ENCODE results near the gene CGB1. TPM values are rescaled to one million over a fixed set of nuclear protein-coding genes. Genes with fewer than 3 reads are reported as not detected.

The CGB1 gene
- polyA plus RNA-seq, 1 of the 3 experiments (the other 2 are of a cell fraction), result not detected

DNA sequence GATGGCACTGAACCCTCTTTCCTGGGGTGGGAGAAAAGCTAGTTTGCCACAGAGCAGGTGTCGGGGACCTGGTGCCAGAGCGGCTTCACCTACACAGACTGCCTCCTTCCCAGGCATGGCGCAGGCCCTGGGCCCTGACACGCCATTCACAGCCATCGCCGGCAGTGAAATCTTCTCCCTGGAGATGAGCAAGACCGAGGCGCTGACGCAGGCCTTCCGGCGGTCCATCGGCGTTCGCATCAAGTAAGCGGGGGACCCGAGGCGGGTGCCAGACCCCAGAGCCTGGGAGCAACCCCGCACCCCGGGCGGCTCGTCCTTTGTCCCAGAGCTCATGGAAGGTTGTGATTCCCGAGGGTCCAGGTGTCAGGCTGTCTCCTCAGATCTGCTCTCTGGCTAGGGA lies 29.8 kb downstream of the CGB1 start:
- ChIA-PET POLR2A (no interaction called here), CTCF (interaction anchor here (1.4 to 8.6 kb wide), 4 partner anchors 7 to 37 kb away, joined by 4 to 68 read pairs (median 12); partner anchors contain the start of genes GYS1 and RUVBL2)
- TF ChIP-seq MXI1 (IDR thresholded peaks at IDR 0.05; ENCODE audit: low read depth, low read length) (no peak), EP300 (IDR thresholded peaks at IDR 0.05; ENCODE audit: borderline replicate concordance in 1 of 2, low read depth in 1 of 2, low read length in 1 of 2) (no peak), TEAD4 (IDR thresholded peaks at IDR 0.05; ENCODE audit: borderline replicate concordance, insufficient read depth) (no peak), FOXJ3 (CRISPR knock-in tag; IDR thresholded peaks at IDR 0.05) (no peak)
- H3K4me2 ChIP-seq, result no peak overlapping the region
- no peaks in the 10 kb centered on the region for H3K27me3 ChIP-seq (ENCODE audit: insufficient read depth)
- no peaks in the 10 kb centered on the region for H3K4me1 ChIP-seq (ENCODE audit: control insufficient read depth in 1 of 2, insufficient read depth in 2 of 2, low read depth in 1 of 2, low read length in 1 of 2)
- H2AFZ ChIP-seq (ENCODE audit: low read depth), result no peak overlapping the region
- H3K4me3 ChIP-seq (ENCODE audit: low read depth in 2 of 2, low read length in 1 of 2), result no peak overlapping the region
- H3K9ac ChIP-seq, result no peak overlapping the region
- no peaks in the 10 kb centered on the region for H3K9me2 ChIP-seq
- H3F3A ChIP-seq (replicated peaks; ENCODE audit: insufficient read depth), result no peaks in the 10 kb centered on the region
- H4K20me1 ChIP-seq (ENCODE audit: insufficient read depth), result no peaks in the 10 kb centered on the region
- no peak for DNase-seq
- peaks cover 9% of the 10 kb centered on the region; the same call in 1 of the 2 replicates for H3K79me2 ChIP-seq (ENCODE audit: insufficient read depth)
- no peak overlapping the region for H3K27ac ChIP-seq (ENCODE audit: low read depth in 2 of 2, low read length in 1 of 2)
- peaks cover 20 to 54% of the 10 kb centered on the region in 2 experiments for H3K36me3 ChIP-seq (replicated peaks in 1 of 2; ENCODE audit: control insufficient read depth in 1 of 2, insufficient read depth in 2 of 2, low read length in 1 of 2)
- WGBS (ENCODE audit: low lambda C conversion rate), result 98% methylated on average over 9 of the region's 22 CpGs
- no peaks in the 10 kb centered on the region for H3K9me3 ChIP-seq

DNA sequence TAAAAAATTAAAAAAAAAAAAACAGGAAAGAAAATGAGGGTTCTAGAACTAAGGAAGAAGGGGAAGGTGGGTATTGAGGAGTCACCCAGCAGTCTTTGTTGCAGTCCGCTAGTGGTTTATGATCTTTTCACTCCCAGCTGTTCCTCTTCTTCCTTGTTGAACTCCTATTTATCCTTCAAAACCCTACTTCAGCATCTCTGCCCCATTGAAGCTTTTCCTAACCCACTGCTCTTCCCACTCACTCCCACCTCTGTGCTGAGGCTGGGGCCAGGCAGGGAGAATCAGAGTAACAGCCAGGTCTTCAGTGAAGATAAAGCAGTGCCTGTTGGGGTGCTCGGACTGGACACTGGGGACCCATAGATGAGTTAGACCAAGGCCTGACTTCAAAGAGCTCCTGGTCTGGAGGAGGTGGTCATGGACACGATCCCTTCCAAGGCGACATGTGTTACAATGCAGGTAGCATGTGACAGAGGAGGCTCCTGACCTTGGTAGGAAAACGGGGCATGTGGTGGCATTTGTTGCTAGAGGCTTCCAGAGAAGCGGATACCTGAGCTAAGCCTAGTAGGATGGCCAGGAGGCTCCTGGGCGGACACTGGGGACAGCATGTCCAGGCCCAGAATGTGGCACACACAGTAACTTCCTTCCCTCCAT lies 31.6 kb downstream of the CGB1 start:
- Histone ChIP-seq H3K79me2 (ENCODE audit: insufficient read depth) (peaks cover 24% of the 10 kb centered on the region; the same call in 1 of the 2 replicates), H3K4me1 (ENCODE audit: control insufficient read depth in 1 of 2, insufficient read depth in 2 of 2, low read depth in 1 of 2, low read length in 1 of 2) (no peaks in the 10 kb centered on the region), H3K27me3 (ENCODE audit: insufficient read depth) (no peaks in the 10 kb centered on the region), H3F3A (replicated peaks; ENCODE audit: insufficient read depth) (no peaks in the 10 kb centered on the region), H3K9ac (no peak overlapping the region), H3K4me2 (no peak overlapping the region), H3K9me3 (no peaks in the 10 kb centered on the region), H3K27ac (ENCODE audit: low read depth in 2 of 2, low read length in 1 of 2) (no peak overlapping the region), H2AFZ (ENCODE audit: low read depth) (no peak overlapping the region), H3K36me3 (replicated peaks in 1 of 2; ENCODE audit: control insufficient read depth in 1 of 2, insufficient read depth in 2 of 2, low read length in 1 of 2) (peaks cover 20 to 42% of the 10 kb centered on the region in 2 experiments), H3K4me3 (ENCODE audit: low read depth in 2 of 2, low read length in 1 of 2) (no peak overlapping the region), H3K9me2 (no peaks in the 10 kb centered on the region), H4K20me1 (ENCODE audit: insufficient read depth) (no peaks in the 10 kb centered on the region)
- ChIA-PET CTCF (interaction anchor here (0.7 to 2.9 kb wide), 5 partner anchors 12 to 98 kb away, joined by 3 to 14 read pairs (median 4); partner anchors contain the start of genes GYS1 and RUVBL2), POLR2A (no interaction called here)
- WGBS (ENCODE audit: low lambda C conversion rate), result 95% methylated on average over 5 of the region's 7 CpGs
- no peak for DNase-seq
- no peak for TF ChIP-seq ELF1 (IDR thresholded peaks at IDR 0.05)
- TF ChIP-seq, protein P1, sequence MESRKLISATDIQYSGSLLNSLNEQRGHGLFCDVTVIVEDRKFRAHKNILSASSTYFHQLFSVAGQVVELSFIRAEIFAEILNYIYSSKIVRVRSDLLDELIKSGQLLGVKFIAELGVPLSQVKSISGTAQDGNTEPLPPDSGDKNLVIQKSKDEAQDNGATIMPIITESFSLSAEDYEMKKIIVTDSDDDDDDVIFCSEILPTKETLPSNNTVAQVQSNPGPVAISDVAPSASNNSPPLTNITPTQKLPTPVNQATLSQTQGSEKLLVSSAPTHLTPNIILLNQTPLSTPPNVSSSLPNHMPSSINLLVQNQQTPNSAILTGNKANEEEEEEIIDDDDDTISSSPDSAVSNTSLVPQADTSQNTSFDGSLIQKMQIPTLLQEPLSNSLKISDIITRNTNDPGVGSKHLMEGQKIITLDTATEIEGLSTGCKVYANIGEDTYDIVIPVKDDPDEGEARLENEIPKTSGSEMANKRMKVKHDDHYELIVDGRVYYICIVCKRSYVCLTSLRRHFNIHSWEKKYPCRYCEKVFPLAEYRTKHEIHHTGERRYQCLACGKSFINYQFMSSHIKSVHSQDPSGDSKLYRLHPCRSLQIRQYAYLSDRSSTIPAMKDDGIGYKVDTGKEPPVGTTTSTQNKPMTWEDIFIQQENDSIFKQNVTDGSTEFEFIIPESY (IDR thresholded peaks at IDR 0.05; ENCODE audit: borderline replicate concordance, low read depth), result no peak
- no peak for TF ChIP-seq MXI1 (IDR thresholded peaks at IDR 0.05; ENCODE audit: low read depth, low read length)
- TF ChIP-seq SMC3 (IDR thresholded peaks at IDR 0.05; ENCODE audit: low read depth, low read length), result no peak
- TF ChIP-seq, protein P2, sequence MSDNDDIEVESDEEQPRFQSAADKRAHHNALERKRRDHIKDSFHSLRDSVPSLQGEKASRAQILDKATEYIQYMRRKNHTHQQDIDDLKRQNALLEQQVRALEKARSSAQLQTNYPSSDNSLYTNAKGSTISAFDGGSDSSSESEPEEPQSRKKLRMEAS (IDR thresholded peaks at IDR 0.05; ENCODE audit: low read depth), result no peak
- TF ChIP-seq POLR2AphosphoS5 (IDR thresholded peaks at IDR 0.05; ENCODE audit: low read depth, low read length), result no peak
- no peak for TF ChIP-seq SIN3A (IDR thresholded peaks at IDR 0.05; ENCODE audit: borderline replicate concordance, low read depth, low read length)
- TF ChIP-seq, protein P3, sequence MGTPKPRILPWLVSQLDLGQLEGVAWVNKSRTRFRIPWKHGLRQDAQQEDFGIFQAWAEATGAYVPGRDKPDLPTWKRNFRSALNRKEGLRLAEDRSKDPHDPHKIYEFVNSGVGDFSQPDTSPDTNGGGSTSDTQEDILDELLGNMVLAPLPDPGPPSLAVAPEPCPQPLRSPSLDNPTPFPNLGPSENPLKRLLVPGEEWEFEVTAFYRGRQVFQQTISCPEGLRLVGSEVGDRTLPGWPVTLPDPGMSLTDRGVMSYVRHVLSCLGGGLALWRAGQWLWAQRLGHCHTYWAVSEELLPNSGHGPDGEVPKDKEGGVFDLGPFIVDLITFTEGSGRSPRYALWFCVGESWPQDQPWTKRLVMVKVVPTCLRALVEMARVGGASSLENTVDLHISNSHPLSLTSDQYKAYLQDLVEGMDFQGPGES (IDR thresholded peaks at IDR 0.05; ENCODE audit: low read depth, low read length), result no peak
- TF ChIP-seq, protein P4, sequence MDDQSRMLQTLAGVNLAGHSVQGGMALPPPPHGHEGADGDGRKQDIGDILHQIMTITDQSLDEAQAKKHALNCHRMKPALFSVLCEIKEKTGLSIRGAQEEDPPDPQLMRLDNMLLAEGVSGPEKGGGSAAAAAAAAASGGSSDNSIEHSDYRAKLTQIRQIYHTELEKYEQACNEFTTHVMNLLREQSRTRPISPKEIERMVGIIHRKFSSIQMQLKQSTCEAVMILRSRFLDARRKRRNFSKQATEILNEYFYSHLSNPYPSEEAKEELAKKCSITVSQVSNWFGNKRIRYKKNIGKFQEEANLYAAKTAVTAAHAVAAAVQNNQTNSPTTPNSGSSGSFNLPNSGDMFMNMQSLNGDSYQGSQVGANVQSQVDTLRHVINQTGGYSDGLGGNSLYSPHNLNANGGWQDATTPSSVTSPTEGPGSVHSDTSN (IDR thresholded peaks at IDR 0.05), result no peak
- TF ChIP-seq TAF1 (IDR thresholded peaks at IDR 0.05; ENCODE audit: borderline replicate concordance, low read depth, low read length), result no peak
- TF ChIP-seq NFIC (IDR thresholded peaks at IDR 0.05; ENCODE audit: borderline replicate concordance), result no peak
- TF ChIP-seq, protein P5, sequence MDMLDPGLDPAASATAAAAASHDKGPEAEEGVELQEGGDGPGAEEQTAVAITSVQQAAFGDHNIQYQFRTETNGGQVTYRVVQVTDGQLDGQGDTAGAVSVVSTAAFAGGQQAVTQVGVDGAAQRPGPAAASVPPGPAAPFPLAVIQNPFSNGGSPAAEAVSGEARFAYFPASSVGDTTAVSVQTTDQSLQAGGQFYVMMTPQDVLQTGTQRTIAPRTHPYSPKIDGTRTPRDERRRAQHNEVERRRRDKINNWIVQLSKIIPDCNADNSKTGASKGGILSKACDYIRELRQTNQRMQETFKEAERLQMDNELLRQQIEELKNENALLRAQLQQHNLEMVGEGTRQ (IDR thresholded peaks at IDR 0.05; ENCODE audit: borderline replicate concordance, low read depth, low read length), result no peak
- TF ChIP-seq, protein P6, sequence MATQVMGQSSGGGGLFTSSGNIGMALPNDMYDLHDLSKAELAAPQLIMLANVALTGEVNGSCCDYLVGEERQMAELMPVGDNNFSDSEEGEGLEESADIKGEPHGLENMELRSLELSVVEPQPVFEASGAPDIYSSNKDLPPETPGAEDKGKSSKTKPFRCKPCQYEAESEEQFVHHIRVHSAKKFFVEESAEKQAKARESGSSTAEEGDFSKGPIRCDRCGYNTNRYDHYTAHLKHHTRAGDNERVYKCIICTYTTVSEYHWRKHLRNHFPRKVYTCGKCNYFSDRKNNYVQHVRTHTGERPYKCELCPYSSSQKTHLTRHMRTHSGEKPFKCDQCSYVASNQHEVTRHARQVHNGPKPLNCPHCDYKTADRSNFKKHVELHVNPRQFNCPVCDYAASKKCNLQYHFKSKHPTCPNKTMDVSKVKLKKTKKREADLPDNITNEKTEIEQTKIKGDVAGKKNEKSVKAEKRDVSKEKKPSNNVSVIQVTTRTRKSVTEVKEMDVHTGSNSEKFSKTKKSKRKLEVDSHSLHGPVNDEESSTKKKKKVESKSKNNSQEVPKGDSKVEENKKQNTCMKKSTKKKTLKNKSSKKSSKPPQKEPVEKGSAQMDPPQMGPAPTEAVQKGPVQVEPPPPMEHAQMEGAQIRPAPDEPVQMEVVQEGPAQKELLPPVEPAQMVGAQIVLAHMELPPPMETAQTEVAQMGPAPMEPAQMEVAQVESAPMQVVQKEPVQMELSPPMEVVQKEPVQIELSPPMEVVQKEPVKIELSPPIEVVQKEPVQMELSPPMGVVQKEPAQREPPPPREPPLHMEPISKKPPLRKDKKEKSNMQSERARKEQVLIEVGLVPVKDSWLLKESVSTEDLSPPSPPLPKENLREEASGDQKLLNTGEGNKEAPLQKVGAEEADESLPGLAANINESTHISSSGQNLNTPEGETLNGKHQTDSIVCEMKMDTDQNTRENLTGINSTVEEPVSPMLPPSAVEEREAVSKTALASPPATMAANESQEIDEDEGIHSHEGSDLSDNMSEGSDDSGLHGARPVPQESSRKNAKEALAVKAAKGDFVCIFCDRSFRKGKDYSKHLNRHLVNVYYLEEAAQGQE (IDR thresholded peaks at IDR 0.05; ENCODE audit: low read depth, low read length), result no peak
- no peak for TF ChIP-seq TCF12 (IDR thresholded peaks at IDR 0.05)
- TF ChIP-seq FOXJ3 (CRISPR knock-in tag; IDR thresholded peaks at IDR 0.05), result no peak

All from SK-N-SH (cell line).